Measurements from ENCODE around the gene STOX1. TPM values are rescaled to one million over a fixed set of nuclear protein-coding genes. Genes with fewer than 3 reads are reported as not detected.
"Not testable (repeated sequence)": the region's sequence is repeated elsewhere in the genome, so short reads cannot be mapped to it uniquely, and the experiment has no call there.

The STOX1 gene
- total RNA-seq, 1 experiment from 2014 or later, result 0.16 TPM

- TF ChIP-seq CTCF (IDR thresholded peaks at IDR 0.05; ENCODE audit: unreplicated experiment), result no peak
- intact Hi-C loops (cut with micrococcal nuclease), result no loop called here
- no peaks in the 10 kb centered on the region for H3K4me1 Mint-ChIP-seq (ENCODE audit: insufficient read depth, unreplicated experiment)
- no TSS peak for BruUV-seq (replicated peaks)
- ChIA-PET CTCF (no interaction called here), POLR2A (interaction anchor here (0.7 kb wide), 1 partner anchor 37 kb away, joined by 3 read pairs; no protein-coding TSS in a partner anchor)
- H3K27me3 Mint-ChIP-seq (ENCODE audit: insufficient read depth, unreplicated experiment), result no peaks in the 10 kb centered on the region
- peaks cover 15% of the 10 kb centered on the region for H3K9me3 Mint-ChIP-seq (ENCODE audit: unreplicated experiment)
- H3K27ac Mint-ChIP-seq (ENCODE audit: low read depth, unreplicated experiment), result no peak overlapping the region
- no peaks in the 10 kb centered on the region for H3K36me3 Mint-ChIP-seq (ENCODE audit: insufficient read depth, unreplicated experiment)
- DNase-seq (ENCODE audit: unreplicated experiment), result peak; percentile 5
- no peak overlapping the region for H3K4me3 Mint-ChIP-seq (ENCODE audit: unreplicated experiment)
Observed at GRCh38 chr10:68861253-68861652, 33.9 kb downstream of the STOX1 start.

DNA sequence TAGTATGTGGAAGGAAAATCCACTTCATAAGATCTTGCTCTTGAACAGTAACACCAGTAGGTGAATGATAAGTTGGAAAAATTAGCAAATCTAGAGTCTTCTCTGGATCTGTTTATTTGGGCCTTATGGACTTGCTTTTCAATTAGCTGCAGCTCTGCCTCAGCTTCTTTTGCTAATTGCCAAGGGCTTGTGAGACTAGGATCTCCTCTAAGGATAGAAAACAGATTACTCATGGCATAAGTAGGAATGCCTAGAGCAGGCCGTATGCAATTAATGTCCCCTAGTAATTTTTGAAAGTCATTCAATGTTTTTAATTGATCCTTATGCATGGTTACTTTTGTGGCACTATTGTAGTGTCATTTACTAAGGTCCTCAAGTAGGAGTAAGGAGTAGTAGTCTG lies 37.3 kb downstream of the STOX1 start:
- BruUV-seq (replicated peaks), result no TSS peak
- H3K27ac Mint-ChIP-seq (ENCODE audit: low read depth, unreplicated experiment), result no peak overlapping the region
- no peak for TF ChIP-seq CTCF (IDR thresholded peaks at IDR 0.05; ENCODE audit: unreplicated experiment)
- no peak overlapping the region for H3K4me3 Mint-ChIP-seq (ENCODE audit: unreplicated experiment)
- CTCF ChIA-PET, result interaction anchor here (0.6 kb wide), 1 partner anchor 33 kb away, joined by 3 read pairs; no protein-coding TSS in a partner anchor
- H3K9me3 Mint-ChIP-seq (ENCODE audit: unreplicated experiment), result peaks cover 24% of the 10 kb centered on the region
- no peaks in the 10 kb centered on the region for H3K4me1 Mint-ChIP-seq (ENCODE audit: insufficient read depth, unreplicated experiment)
- H3K36me3 Mint-ChIP-seq (ENCODE audit: insufficient read depth, unreplicated experiment), result no peaks in the 10 kb centered on the region
- DNase-seq (ENCODE audit: unreplicated experiment), result no peak
- POLR2A ChIA-PET, result no interaction called here
- intact Hi-C loops (cut with micrococcal nuclease), result no loop called here
- no peaks in the 10 kb centered on the region for H3K27me3 Mint-ChIP-seq (ENCODE audit: insufficient read depth, unreplicated experiment)

DNA sequence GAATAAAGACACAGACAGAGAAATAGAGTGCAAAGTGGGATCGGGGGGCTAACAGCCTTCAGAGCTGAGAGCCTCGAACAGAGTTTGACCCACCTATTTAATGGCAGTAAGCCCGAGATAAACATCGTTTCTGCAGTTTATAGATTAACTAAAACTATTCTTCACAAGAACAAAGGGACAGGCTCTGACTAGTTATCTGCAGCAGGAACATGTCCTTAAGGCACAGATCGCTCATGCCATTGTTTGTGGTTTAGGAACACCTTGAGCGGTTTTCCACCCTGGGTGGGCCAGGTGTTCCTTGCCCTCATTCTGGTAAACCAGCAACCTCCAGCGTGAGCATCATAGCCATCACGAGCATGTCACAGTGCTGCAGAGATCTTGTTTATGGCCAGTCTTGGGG lies 40.8 kb downstream of the STOX1 start:
- POLR2A ChIA-PET; intact Hi-C loops (cut with micrococcal nuclease); BruUV-seq (replicated peaks); H3K27me3 Mint-ChIP-seq (ENCODE audit: insufficient read depth, unreplicated experiment); H3K4me1 Mint-ChIP-seq (ENCODE audit: insufficient read depth, unreplicated experiment); H3K27ac Mint-ChIP-seq (ENCODE audit: low read depth, unreplicated experiment); H3K36me3 Mint-ChIP-seq (ENCODE audit: insufficient read depth, unreplicated experiment); DNase-seq (ENCODE audit: unreplicated experiment); H3K4me3 Mint-ChIP-seq (ENCODE audit: unreplicated experiment): not testable (repeated sequence)
- CTCF ChIA-PET, result interaction anchor here (0.6 kb wide), 1 partner anchor 133 kb away, joined by 3 read pairs; no protein-coding TSS in a partner anchor
- H3K9me3 Mint-ChIP-seq (ENCODE audit: unreplicated experiment), result peaks cover 11% of the 10 kb centered on the region

DNA sequence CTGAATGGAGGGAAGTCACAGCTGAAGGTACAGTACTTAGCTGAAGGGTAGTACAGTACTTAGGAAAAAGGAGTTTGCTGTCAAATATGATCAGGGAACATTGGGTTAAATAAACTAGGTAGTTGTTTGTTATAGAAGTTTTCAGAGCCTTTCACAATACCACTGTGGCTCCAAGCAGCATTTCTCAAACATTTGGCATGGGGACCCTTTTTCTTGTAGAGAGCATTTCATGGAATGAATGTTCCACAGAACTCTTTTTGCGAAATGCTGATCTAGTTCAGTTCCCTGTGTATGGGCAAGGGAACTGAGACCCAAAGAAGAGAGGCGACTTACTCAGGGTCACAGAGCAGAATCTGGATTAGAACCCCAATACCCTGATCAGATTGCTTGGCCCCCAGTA lies 42.3 kb downstream of the STOX1 start:
- Mint-ChIP-seq H3K36me3 (ENCODE audit: insufficient read depth, unreplicated experiment) (no peaks in the 10 kb centered on the region), H3K9me3 (ENCODE audit: unreplicated experiment) (peaks cover 11% of the 10 kb centered on the region), H3K4me1 (ENCODE audit: insufficient read depth, unreplicated experiment) (no peaks in the 10 kb centered on the region), H3K27me3 (ENCODE audit: insufficient read depth, unreplicated experiment) (no peaks in the 10 kb centered on the region), H3K27ac (ENCODE audit: low read depth, unreplicated experiment) (no peak overlapping the region), H3K4me3 (ENCODE audit: unreplicated experiment) (no peak overlapping the region)
- no TSS peak for BruUV-seq (replicated peaks)
- no peak for DNase-seq (ENCODE audit: unreplicated experiment)
- CTCF ChIA-PET, result no interaction called here
- intact Hi-C loops (cut with micrococcal nuclease), result no loop called here
- POLR2A ChIA-PET, result no interaction called here
- no peak for TF ChIP-seq CTCF (IDR thresholded peaks at IDR 0.05; ENCODE audit: unreplicated experiment)

GRCh38 chr10:68870061-68870460 lies 42.7 kb downstream of the STOX1 start:
- intact Hi-C loops (cut with micrococcal nuclease), result no loop called here
- Mint-ChIP-seq H3K36me3 (ENCODE audit: insufficient read depth, unreplicated experiment) (no peaks in the 10 kb centered on the region), H3K4me1 (ENCODE audit: insufficient read depth, unreplicated experiment) (no peaks in the 10 kb centered on the region), H3K4me3 (ENCODE audit: unreplicated experiment) (no peak overlapping the region), H3K9me3 (ENCODE audit: unreplicated experiment) (peaks cover 11% of the 10 kb centered on the region), H3K27me3 (ENCODE audit: insufficient read depth, unreplicated experiment) (no peaks in the 10 kb centered on the region), H3K27ac (ENCODE audit: low read depth, unreplicated experiment) (no peak overlapping the region)
- TF ChIP-seq CTCF (IDR thresholded peaks at IDR 0.05; ENCODE audit: unreplicated experiment), result no peak
- no peak for DNase-seq (ENCODE audit: unreplicated experiment)
- ChIA-PET POLR2A (no interaction called here), CTCF (no interaction called here)
- no TSS peak for BruUV-seq (replicated peaks)

All from MCF 10A (cell line).